Liver (tissue), 9 donors: ENCODE data around the gene SAMD5. TPM values are rescaled to one million over a fixed set of nuclear protein-coding genes. Genes with fewer than 3 reads are reported as not detected.

ENCODE experiments used
- DNase-seq: peaks from one replicate; pipeline ENCODE4 v3.0.0-alpha.2; 2017; ENCODE audit warnings: low spot score
- H3K27ac ChIP-seq, 2 donors: one replicate each; pipeline ENCODE4 v1.7.0; 2013; ENCODE audit warnings: inconsistent platforms in 2 of 2, low read length in 2 of 2, control low read depth in 1 of 2, low read depth in 1 of 2, mild to moderate bottlenecking in 1 of 2
- H3K27me3 ChIP-seq, 4 donors: one replicate each; pipeline versions ENCODE4 v1.6.1 to v1.7.0; 2013; ENCODE audit warnings: low read length in 3 of 4, inconsistent platforms in 1 of 4, mild to moderate bottlenecking in 1 of 4, moderate library complexity in 1 of 4; ENCODE audit not compliant: control insufficient read depth in 4 of 4, insufficient read depth in 4 of 4
- H3K36me3 ChIP-seq, 4 donors: one replicate each; pipeline versions ENCODE4 v1.6.1 to v1.7.0; 2013; ENCODE audit warnings: low read length in 3 of 4, mild to moderate bottlenecking in 3 of 4, low read depth in 1 of 4, moderate library complexity in 1 of 4; ENCODE audit not compliant: control insufficient read depth in 4 of 4, insufficient read depth in 3 of 4
- H3K4me1 ChIP-seq, 4 donors: one replicate each; pipeline versions ENCODE4 v1.6.1 to v1.7.0; 2013; ENCODE audit warnings: low read length in 3 of 4, mild to moderate bottlenecking in 3 of 4, moderate library complexity in 1 of 4; ENCODE audit not compliant: control insufficient read depth in 4 of 4, insufficient read depth in 4 of 4
- H3K4me3 ChIP-seq, 3 donors: one replicate each; pipeline versions ENCODE4 v1.6.1 to v1.7.0; 2013; ENCODE audit warnings: low read length in 3 of 3, control low read depth in 1 of 3, low read depth in 1 of 3, mild to moderate bottlenecking in 1 of 3
- H3K9ac ChIP-seq, 2 donors: one replicate each; pipeline ENCODE4 v1.7.0; 2013; ENCODE audit warnings: low read length in 2 of 2, mild to moderate bottlenecking in 2 of 2, moderate library complexity in 2 of 2, control low read depth in 1 of 2, low read depth in 1 of 2
- H3K9me3 ChIP-seq, 4 donors: one replicate each; pipeline versions ENCODE4 v1.6.1 to v1.7.0; 2013; ENCODE audit warnings: low read length in 3 of 4; ENCODE audit not compliant: control insufficient read depth in 4 of 4
- CTCF ChIP-seq: fragments of 150-350 bp; IDR thresholded peaks from 2 replicates; pipeline ENCODE4 v1.5.1; 2017; ENCODE audit warnings: improper control_type of control experiment, low read depth, low read length; ENCODE audit not compliant: missing input control
- EGR1 ChIP-seq, 2 donors: IDR thresholded peaks; 2 replicates each; pipeline ENCODE4 v1.6.1; 2016 to 2018; ENCODE audit warnings: antibody characterized with exemption in 2 of 2, low read depth in 2 of 2
- FOXA1 ChIP-seq: IDR thresholded peaks from 2 replicates; pipeline ENCODE4 v1.6.1; 2016; ENCODE audit warnings: antibody characterized with exemption
- FOXA2 ChIP-seq: IDR thresholded peaks from 2 replicates; pipeline ENCODE4 v1.6.1; 2016; ENCODE audit warnings: antibody characterized with exemption
- GABPA ChIP-seq, 2 donors: IDR thresholded peaks in 1 of 2; conservative IDR thresholded peaks in 1 of 2; 2 replicates each; pipeline ENCODE4 v1.6.1; 2016; ENCODE audit warnings: antibody characterized with exemption in 2 of 2, mild to moderate bottlenecking in 1 of 2, moderate library complexity in 1 of 2
- HNF4A ChIP-seq, 2 donors: conservative IDR thresholded peaks; 2 replicates each; pipeline ENCODE4 v1.6.1; 2016; ENCODE audit warnings: antibody characterized with exemption in 2 of 2, mild to moderate bottlenecking in 2 of 2
- HNF4G ChIP-seq: IDR thresholded peaks from 2 replicates; pipeline ENCODE4 v1.6.1; 2016; ENCODE audit warnings: antibody characterized with exemption
- JUND ChIP-seq, 2 donors: IDR thresholded peaks; 2 replicates each; pipeline ENCODE4 v1.6.1; 2016; ENCODE audit warnings: antibody characterized with exemption in 2 of 2
- MAX ChIP-seq: IDR thresholded peaks from 2 replicates; pipeline ENCODE4 v1.6.1; 2016; ENCODE audit warnings: antibody characterized with exemption
- NR2F2 ChIP-seq: IDR thresholded peaks from 2 replicates; pipeline ENCODE4 v1.6.1; 2016; ENCODE audit warnings: antibody characterized with exemption
- REST ChIP-seq: IDR thresholded peaks from 2 replicates; pipeline ENCODE4 v1.6.1; 2016; ENCODE audit warnings: antibody characterized with exemption, mild to moderate bottlenecking
- RXRA ChIP-seq, 2 donors: IDR thresholded peaks; 2 replicates each; pipeline ENCODE4 v1.6.1; 2017 to 2018; ENCODE audit warnings: antibody characterized with exemption in 2 of 2, mild to moderate bottlenecking in 1 of 2
- SP1 ChIP-seq: IDR thresholded peaks from 2 replicates; pipeline ENCODE4 v1.6.1; 2018; ENCODE audit warnings: antibody characterized with exemption, mild to moderate bottlenecking
- TAF1 ChIP-seq: conservative IDR thresholded peaks from 2 replicates; pipeline ENCODE4 v1.6.1; 2016; ENCODE audit warnings: antibody characterized with exemption, mild to moderate bottlenecking
- YY1 ChIP-seq: IDR thresholded peaks from 2 replicates; pipeline ENCODE4 v1.6.1; 2016; ENCODE audit warnings: antibody characterized with exemption, mild to moderate bottlenecking
- ZBTB33 ChIP-seq: IDR thresholded peaks from 2 replicates; pipeline ENCODE4 v1.6.1; 2016; ENCODE audit warnings: antibody characterized with exemption
- polyA plus RNA-seq, 2 donors: library from polyadenylated mRNA; stranded (reverse) in 1 of 2; unstranded in 1 of 2; fragments of 200-250 nt in 1 of 2; fragments of >200 nt in 1 of 2; fragmentation: Nextera tagmentation in 1 of 2; extraction: Ambion mirVana in 1 of 2; gene quantifications; one replicate each; pipeline versions ENCODE4 v1.2.1 to v1.2.3, GENCODE V29; 2013 to 2015
- total RNA-seq, 2 donors: library from RNA; depleted of rRNA; stranded (reverse); fragments of >200 nt; gene quantifications; one replicate each; pipeline ENCODE4 v1.2.3, GENCODE V29; 2014
- TF ChIP-seq, protein P1 (sequence below): IDR thresholded peaks from 2 replicates; pipeline ENCODE4 v1.6.1; 2016; ENCODE audit warnings: antibody characterized with exemption
- donor health status: healthy.
- donor health status: healthy.
- donor health status: healthy.
- donor health status: healthy.
- donor health status: healthy.

The SAMD5 gene
- total and polyA plus RNA-seq, 4 donors = 2.7 to 7.6 (median 3.2) TPM

DNA sequence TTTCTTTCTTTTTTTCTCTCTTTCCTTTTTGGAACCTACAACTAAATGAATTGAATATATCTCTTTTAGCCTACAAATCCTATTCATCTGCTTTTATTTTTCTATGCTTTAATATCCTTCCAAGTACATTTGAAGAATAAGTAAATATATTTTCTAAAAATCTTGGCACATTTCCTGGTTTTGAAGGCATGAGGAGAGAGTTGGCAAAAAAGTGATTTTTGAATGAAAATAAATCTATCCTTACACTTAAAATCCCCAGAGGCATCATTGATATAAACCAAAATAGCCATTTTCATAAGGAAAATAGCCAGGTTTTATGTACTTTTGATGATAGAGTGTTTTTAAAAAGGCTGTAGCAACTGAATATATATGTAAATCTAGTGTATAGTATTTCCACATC, 69.0 kb downstream of the SAMD5 start:
- H3K9ac ChIP-seq = no peak overlapping the region

More for the DNA sequence above, 69.0 kb downstream of the SAMD5 start:
- Histone ChIP-seq H3K27me3 (no peaks in the 10 kb centered on the region), H3K36me3 (no peaks in the 10 kb centered on the region), H3K27ac (no peak overlapping the region), H3K4me3 (no peak overlapping the region), H3K9me3 (no peaks in the 10 kb centered on the region), H3K4me1 (no peaks in the 10 kb centered on the region)
- DNase-seq = no peak
- TF ChIP-seq CTCF = no peak
- TF ChIP-seq EGR1 (IDR thresholded peaks at IDR 0.05; ENCODE audit: low read depth in 2 of 2) = no peak
- TF ChIP-seq RXRA (IDR thresholded peaks at IDR 0.05) = no peak
- no peak for TF ChIP-seq SP1
- TF ChIP-seq MAX = no peak
- TF ChIP-seq, protein P1, sequence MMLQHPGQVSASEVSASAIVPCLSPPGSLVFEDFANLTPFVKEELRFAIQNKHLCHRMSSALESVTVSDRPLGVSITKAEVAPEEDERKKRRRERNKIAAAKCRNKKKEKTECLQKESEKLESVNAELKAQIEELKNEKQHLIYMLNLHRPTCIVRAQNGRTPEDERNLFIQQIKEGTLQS = no peak
- TF ChIP-seq JUND (IDR thresholded peaks at IDR 0.05) = no peak
- TF ChIP-seq HNF4A (conservative IDR thresholded peaks at IDR 0.05) = no peak
- no peak for TF ChIP-seq REST
- no peak for TF ChIP-seq HNF4G
- TF ChIP-seq FOXA1 = no peak
- TF ChIP-seq GABPA (IDR thresholded peaks at IDR 0.05 in 1 of 2, conservative IDR thresholded peaks at IDR 0.05 in 1 of 2) = no peak
- no peak for TF ChIP-seq NR2F2
- no peak for TF ChIP-seq ZBTB33
- TF ChIP-seq TAF1 = no peak
- TF ChIP-seq FOXA2 = no peak
- TF ChIP-seq YY1 = no peak
